HG03565 (cell line): Measurements from ENCODE around the gene PCBP2.

Experiments used
- ATAC-seq: cut with Tn5 transposase; IDR thresholded peaks from one replicate; pipeline ENCODE4 v1.9.1; 2021; ENCODE audit warnings: mild to moderate bottlenecking, moderate library complexity; ENCODE audit not compliant: unreplicated experiment

The PCBP2 gene

GRCh38 chr12:53492830-53493609, 41.1 kb downstream of the PCBP2 start:
- peak; percentile 81 for ATAC-seq

GRCh38 chr12:53493610-53494391, 41.9 kb downstream of the PCBP2 start:
- ATAC-seq = no peak

GRCh38 chr12:53495903-53496751, 44.2 kb downstream of the PCBP2 start:
- ATAC-seq = no peak

GRCh38 chr12:53496752-53497032, 44.8 kb downstream of the PCBP2 start:
- ATAC-seq = no peak

- ATAC-seq = no peak
These were observed 45.6 kb downstream of the PCBP2 start for GRCh38 chr12:53497461-53497860.

- no peak for ATAC-seq
These were observed 46.3 kb downstream of the PCBP2 start for GRCh38 chr12:53498235-53498630.

GRCh38 chr12:53499266-53500141, 47.6 kb downstream of the PCBP2 start, which contains the start of gene MAP3K12:
TSS of gene MAP3K12 (minus strand) at chr12:53499458. CDS start at chr12:53487391, 12,067 bp downstream.
- no peak for ATAC-seq

GRCh38 chr12:53500142-53500775, 48.4 kb downstream of the PCBP2 start:
- no peak for ATAC-seq

GRCh38 chr12:53500776-53501614, 49.1 kb downstream of the PCBP2 start, which contains the start of gene TARBP2:
TSS of gene TARBP2 (plus strand) at chr12:53501283. CDS start at chr12:53501409, 126 bp downstream.
- peak; percentile 78 for ATAC-seq

- no peak for ATAC-seq
These were observed 49.8 kb downstream of the PCBP2 start for GRCh38 chr12:53501615-53502181.

GRCh38 chr12:53502331-53502730, 50.4 kb downstream of the PCBP2 start:
- no peak for ATAC-seq

GRCh38 chr12:53502983-53503728, 51.3 kb downstream of the PCBP2 start:
- ATAC-seq = no peak

- ATAC-seq = no peak
These were observed 52.4 kb downstream of the PCBP2 start for GRCh38 chr12:53504004-53504920.

GRCh38 chr12:53505086-53505485, 53.2 kb downstream of the PCBP2 start:
- no peak for ATAC-seq

GRCh38 chr12:53505555-53506449, 53.9 kb downstream of the PCBP2 start:
- ATAC-seq = no peak

- ATAC-seq = no peak
These were observed 54.5 kb downstream of the PCBP2 start for GRCh38 chr12:53506450-53506785.
